Hematopoietic multipotent progenitor cell treated with erythropoietin and hydrocortisone succinate and interleukin-3 and kit ligand, for 4 days (in vitro differentiated cells): Measurements from ENCODE around the gene EBLN2.

ENCODE experiments used
- DNase-seq: peaks from one replicate; pipeline ENCODE4 v3.0.0-alpha.2; 2015

The EBLN2 gene

GRCh38 chr3:73108750-73109149 is 47.3 kb downstream of the EBLN2 start:
- DNase-seq: no peak

GRCh38 chr3:73110530-73110929 is 49.1 kb downstream of the EBLN2 start:
- DNase-seq: no peak
